ENCODE measurements around the gene SLC6A9.

GRCh38 chr1:44062656-44063179 lies 31.5 kb upstream of the SLC6A9 start:
- TF ChIP-seq CTCF (IDR thresholded peaks at IDR 0.05) (no peak), POLR2AphosphoS2 (conservative IDR thresholded peaks at IDR 0.05; ENCODE audit: low read length) (no peak), POLR2A (IDR thresholded peaks at IDR 0.05; ENCODE audit: low read length) (no peak)
